ENCODE data around the gene HNRNPH1. TPM values are rescaled to one million over a fixed set of nuclear protein-coding genes. Genes with fewer than 3 reads are reported as not detected.

Gene HNRNPH1
- total RNA-seq, 1 donor from 2014 or later, result 509 TPM

GRCh38 chr5:179606071-179606909 lies 17.2 kb downstream of the HNRNPH1 start:
- H3K4me1 Mint-ChIP-seq (ENCODE audit: unreplicated experiment), result peaks cover 12% of the 10 kb centered on the region
- no peaks in the 10 kb centered on the region for H3K27me3 Mint-ChIP-seq (ENCODE audit: unreplicated experiment)
- no peak for TF ChIP-seq CTCF (IDR thresholded peaks at IDR 0.05)
- H3K9me3 Mint-ChIP-seq (ENCODE audit: unreplicated experiment), result no peaks in the 10 kb centered on the region
- DNase-seq (ENCODE audit: extremely low spot score, unreplicated experiment), result no peak
- peaks cover 30% of the 10 kb centered on the region for H3K36me3 Mint-ChIP-seq (ENCODE audit: unreplicated experiment)
- H3K27ac Mint-ChIP-seq (ENCODE audit: unreplicated experiment), result no peak overlapping the region
- H3K4me3 Mint-ChIP-seq (ENCODE audit: unreplicated experiment), result no peak overlapping the region

DNA sequence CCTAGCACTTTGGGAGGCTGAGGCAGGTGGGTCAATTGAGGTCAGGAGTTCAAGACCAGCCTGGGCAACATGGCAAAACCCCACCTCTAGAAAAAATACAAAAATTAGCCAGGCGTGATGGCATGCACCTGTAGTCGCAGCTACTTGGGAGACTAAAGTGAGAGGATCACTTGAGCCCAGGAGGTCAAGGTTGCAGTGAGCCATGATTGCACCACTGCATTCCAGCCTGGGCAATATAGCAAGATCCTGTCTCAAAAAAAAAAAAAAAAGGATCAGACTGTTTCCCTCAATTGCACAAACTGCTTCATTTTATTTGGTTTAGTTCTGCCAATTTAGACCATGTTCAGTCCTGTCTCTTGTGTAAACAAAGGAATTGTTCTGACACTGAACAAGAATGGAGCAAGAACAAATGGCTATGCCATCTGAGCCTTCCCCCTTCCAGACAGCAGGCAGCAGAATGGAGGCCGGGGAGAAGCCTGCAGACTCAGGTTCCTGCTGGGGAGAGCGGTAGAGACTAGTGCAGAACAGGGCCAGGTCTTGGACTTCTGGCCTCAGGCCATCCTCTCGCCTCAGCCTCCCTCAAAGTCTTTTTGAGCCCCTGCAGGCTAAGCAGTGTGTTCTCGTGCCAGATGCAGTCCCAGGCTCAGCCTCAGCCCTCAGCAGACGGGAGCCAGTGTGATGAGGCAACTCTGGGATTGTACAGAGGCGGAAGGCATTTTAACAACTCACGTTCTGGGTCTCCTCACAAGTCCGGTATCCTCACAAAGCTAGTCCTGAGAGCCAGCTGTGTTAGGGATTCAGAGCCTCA lies 18.2 kb downstream of the HNRNPH1 start:
- peak overlapping the region; percentile 18 for H3K27ac Mint-ChIP-seq (ENCODE audit: unreplicated experiment)
- TF ChIP-seq CTCF (IDR thresholded peaks at IDR 0.05), result no peak
- H3K36me3 Mint-ChIP-seq (ENCODE audit: unreplicated experiment), result peaks cover 25% of the 10 kb centered on the region
- DNase-seq (ENCODE audit: extremely low spot score, unreplicated experiment), result no peak
- no peaks in the 10 kb centered on the region for H3K27me3 Mint-ChIP-seq (ENCODE audit: unreplicated experiment)
- H3K9me3 Mint-ChIP-seq (ENCODE audit: unreplicated experiment), result no peaks in the 10 kb centered on the region
- no peak overlapping the region for H3K4me3 Mint-ChIP-seq (ENCODE audit: unreplicated experiment)
- peaks cover 7% of the 10 kb centered on the region for H3K4me1 Mint-ChIP-seq (ENCODE audit: unreplicated experiment)

- no peaks in the 10 kb centered on the region for H3K27me3 Mint-ChIP-seq (ENCODE audit: unreplicated experiment)
- TF ChIP-seq CTCF (IDR thresholded peaks at IDR 0.05), result no peak
- no peaks in the 10 kb centered on the region for H3K4me1 Mint-ChIP-seq (ENCODE audit: unreplicated experiment)
- H3K27ac Mint-ChIP-seq (ENCODE audit: unreplicated experiment), result no peak overlapping the region
- H3K36me3 Mint-ChIP-seq (ENCODE audit: unreplicated experiment), result peaks cover 27% of the 10 kb centered on the region
- no peak for DNase-seq (ENCODE audit: extremely low spot score, unreplicated experiment)
- no peak overlapping the region for H3K4me3 Mint-ChIP-seq (ENCODE audit: unreplicated experiment)
- H3K9me3 Mint-ChIP-seq (ENCODE audit: unreplicated experiment), result no peaks in the 10 kb centered on the region
Measured at GRCh38 chr5:179603308-179603707, 20.2 kb downstream of the HNRNPH1 start.

- DNase-seq (ENCODE audit: extremely low spot score, unreplicated experiment), result no peak
- Mint-ChIP-seq H3K4me3 (ENCODE audit: unreplicated experiment) (no peak overlapping the region), H3K27me3 (ENCODE audit: unreplicated experiment) (no peaks in the 10 kb centered on the region), H3K4me1 (ENCODE audit: unreplicated experiment) (no peaks in the 10 kb centered on the region), H3K9me3 (ENCODE audit: unreplicated experiment) (no peaks in the 10 kb centered on the region), H3K27ac (ENCODE audit: unreplicated experiment) (no peak overlapping the region), H3K36me3 (ENCODE audit: unreplicated experiment) (peaks cover 30% of the 10 kb centered on the region)
- no peak for TF ChIP-seq CTCF (IDR thresholded peaks at IDR 0.05)
Measured at GRCh38 chr5:179601871-179602625, 21.4 kb downstream of the HNRNPH1 start.
